LNCAP (cell line): ENCODE measurements around the gene CEP126.

ENCODE experiments used
- TF ChIP-seq, protein P1 (sequence below): fragments of 450-650 bp; IDR thresholded peaks from 2 replicates; pipeline ENCODE4 v1.5.1; 2017; ENCODE audit warnings: mild to moderate bottlenecking

Gene CEP126

GRCh38 chr11:101974771-101975170 lies 60.0 kb downstream of the CEP126 start:
- TF ChIP-seq, protein P1, sequence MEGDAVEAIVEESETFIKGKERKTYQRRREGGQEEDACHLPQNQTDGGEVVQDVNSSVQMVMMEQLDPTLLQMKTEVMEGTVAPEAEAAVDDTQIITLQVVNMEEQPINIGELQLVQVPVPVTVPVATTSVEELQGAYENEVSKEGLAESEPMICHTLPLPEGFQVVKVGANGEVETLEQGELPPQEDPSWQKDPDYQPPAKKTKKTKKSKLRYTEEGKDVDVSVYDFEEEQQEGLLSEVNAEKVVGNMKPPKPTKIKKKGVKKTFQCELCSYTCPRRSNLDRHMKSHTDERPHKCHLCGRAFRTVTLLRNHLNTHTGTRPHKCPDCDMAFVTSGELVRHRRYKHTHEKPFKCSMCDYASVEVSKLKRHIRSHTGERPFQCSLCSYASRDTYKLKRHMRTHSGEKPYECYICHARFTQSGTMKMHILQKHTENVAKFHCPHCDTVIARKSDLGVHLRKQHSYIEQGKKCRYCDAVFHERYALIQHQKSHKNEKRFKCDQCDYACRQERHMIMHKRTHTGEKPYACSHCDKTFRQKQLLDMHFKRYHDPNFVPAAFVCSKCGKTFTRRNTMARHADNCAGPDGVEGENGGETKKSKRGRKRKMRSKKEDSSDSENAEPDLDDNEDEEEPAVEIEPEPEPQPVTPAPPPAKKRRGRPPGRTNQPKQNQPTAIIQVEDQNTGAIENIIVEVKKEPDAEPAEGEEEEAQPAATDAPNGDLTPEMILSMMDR, result no peak; the same call in 1 of the 2 replicates

GRCh38 chr11:101975734-101976133 lies 60.9 kb downstream of the CEP126 start:
- TF ChIP-seq, protein P1, result no peak

DNA sequence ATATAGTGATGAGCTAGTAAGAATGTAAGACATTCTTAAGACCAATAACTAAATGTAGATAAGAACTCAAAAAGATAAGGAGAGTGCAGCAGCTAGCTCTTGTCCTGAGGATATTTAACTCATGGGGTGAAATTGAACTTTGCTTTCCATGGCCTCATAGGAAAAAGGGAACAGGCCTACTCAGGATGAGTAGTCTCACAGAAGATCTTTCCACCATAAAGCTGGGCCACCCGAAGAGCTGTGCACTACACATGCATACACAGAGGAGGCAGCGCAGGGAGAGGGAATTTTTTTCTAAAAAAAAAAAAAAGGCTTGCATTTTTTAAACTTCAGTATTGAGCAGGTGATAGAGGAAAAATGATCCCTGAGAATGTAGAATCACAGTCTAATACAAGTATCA lies 72.6 kb downstream of the CEP126 start:
- TF ChIP-seq, protein P1, result no peak

DNA sequence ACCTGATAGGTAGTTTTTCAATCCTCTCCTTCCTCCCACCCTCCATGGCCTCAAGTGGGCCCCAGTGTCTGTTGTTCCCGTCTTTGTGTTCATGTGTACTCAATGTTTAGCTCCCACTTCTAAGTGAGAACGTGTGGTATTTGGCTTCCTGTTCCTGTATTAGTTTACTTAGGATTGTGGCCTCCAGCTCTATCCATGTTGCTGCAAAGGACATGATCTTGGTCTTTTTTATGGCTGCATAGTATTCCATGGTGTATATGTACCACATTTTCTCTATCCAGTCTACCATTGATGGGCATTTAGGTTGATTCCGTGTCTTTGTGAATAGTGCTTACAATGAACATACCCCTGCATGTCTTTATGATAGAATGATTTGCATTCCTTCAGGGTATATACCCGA lies 78.4 kb downstream of the CEP126 start:
- TF ChIP-seq, protein P1, result no peak

DNA sequence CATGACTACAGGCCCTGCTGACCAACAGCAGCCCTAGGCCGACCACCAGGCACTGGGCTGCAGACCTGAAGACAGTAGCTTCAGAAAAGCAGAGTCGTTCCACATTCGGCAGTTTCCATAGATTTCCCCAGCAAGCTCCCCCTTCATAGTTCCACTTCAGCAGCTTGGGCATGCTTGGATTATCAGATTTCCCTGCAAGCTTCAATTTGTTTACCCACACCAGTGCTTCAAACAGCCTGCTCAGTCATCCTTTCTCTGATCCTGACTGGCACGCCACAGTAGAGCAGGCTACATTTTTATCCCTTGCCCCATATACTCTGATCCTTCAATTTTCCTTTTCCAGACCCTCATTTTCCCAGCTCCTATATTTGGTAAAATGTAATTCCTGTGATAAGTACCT lies 81.3 kb downstream of the CEP126 start:
- TF ChIP-seq, protein P1, result no peak

DNA sequence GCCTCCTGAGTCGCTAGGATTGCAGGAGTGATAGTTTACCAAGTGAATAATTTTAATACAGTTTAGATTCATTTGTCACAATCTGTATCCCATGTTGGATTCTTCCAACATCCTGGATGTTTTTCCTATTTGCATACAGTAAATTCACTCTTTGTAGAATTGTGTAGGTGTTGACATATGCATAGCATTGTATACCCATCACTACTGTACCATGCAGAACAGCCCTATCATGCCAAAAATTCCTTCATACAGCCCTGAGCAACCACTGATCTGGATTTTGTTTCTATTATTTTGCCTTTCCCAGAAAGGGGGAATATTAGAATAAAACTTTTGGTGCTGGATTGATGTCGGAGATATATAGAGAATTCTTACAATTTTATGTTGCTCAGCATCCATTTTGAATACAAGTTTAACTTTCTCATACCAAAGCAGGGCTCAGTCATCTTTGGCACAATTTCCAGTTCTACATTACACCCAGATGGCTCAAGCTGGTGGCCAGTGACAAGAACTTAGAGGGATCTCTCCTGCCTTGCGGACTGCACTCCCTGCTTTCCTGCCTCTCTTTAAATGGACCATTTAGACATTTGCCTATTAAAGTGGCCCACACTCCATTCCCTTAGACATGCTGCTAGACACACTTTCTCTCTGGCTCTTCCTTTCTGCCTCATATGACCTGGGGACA lies 87.0 kb downstream of the CEP126 start:
- TF ChIP-seq, protein P1, result no peak

GRCh38 chr11:102004220-102004619 lies 89.4 kb downstream of the CEP126 start:
- TF ChIP-seq, protein P1, result no peak

GRCh38 chr11:102005306-102005705 lies 90.5 kb downstream of the CEP126 start:
- TF ChIP-seq, protein P1, result no peak
